Mammary epithelial cell (primary cell): Measurements from ENCODE around the gene PAWR.

Experiments used
- CTCF ChIP-seq, 2 donors: IDR thresholded peaks in 1 of 2; conservative IDR thresholded peaks in 1 of 2; 2 replicates each; pipeline ENCODE4 v1.5.1; 2011 to 2012; ENCODE audit warnings: inconsistent platforms in 2 of 2, low read length in 2 of 2, mild to moderate bottlenecking in 2 of 2, control low read depth in 1 of 2, low read depth in 1 of 2; ENCODE audit not compliant: insufficient read depth in 1 of 2; ENCODE audit errors: extremely low read depth in 1 of 2
- EZH2 ChIP-seq: IDR thresholded peaks from 2 replicates; pipeline ENCODE4 v1.6.1; 2012; ENCODE audit warnings: low read length, inconsistent platforms, borderline replicate concordance

DNA sequence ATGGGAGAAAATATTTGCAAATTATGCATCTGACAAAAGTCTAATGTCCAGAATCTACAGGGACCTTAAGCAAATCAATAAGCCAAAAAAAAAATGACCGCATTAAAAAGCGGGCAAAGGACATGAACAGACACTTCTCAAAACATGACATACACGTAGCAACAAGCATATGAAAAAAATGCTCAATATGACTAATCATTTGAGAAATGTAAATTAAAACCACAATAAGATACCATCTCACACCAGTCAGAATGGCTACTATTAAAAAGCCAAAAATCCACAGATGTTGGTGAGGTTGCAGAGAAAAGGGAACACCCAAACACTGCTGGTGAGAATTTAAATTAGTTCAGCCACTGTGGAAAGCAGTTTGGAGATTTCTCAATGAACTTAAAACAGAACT, 16.1 kb downstream of the PAWR start:
- TF ChIP-seq CTCF (conservative IDR thresholded peaks at IDR 0.05 in 1 of 2, IDR thresholded peaks at IDR 0.05 in 1 of 2; ENCODE audit: extremely low read depth in 1 of 2, insufficient read depth in 1 of 2, low read depth in 1 of 2, low read length in 2 of 2): no peak
- no peak for TF ChIP-seq EZH2
